HCT116 (cell line): Measurements from ENCODE around the gene EIF2S3. TPM values are rescaled to one million over a fixed set of nuclear protein-coding genes. Genes with fewer than 3 reads are reported as not detected.

Experiments used
- total RNA-seq: library from RNA; stranded (reverse); gene quantifications from one replicate; pipeline ENCODE4 v1.2.1, GENCODE V29; 2021; ENCODE audit not compliant: unreplicated experiment

Gene EIF2S3
- total RNA-seq, 1 experiment from 2014 or later, result 273 TPM

Other genes with a start within 250 kb of the EIF2S3 start
- gene APOO, start 147.0 kb upstream of the EIF2S3 start, total RNA-seq, result 34.5 TPM
- gene CXorf58, start 146.9 kb upstream of the EIF2S3 start, total RNA-seq, result not detected
- 10.1 TPM for gene KLHL15, start 27.8 kb upstream of the EIF2S3 start, total RNA-seq
- 28.1 TPM for gene ZFX, start 94.8 kb downstream of the EIF2S3 start, total RNA-seq